NCI-H1930 (cell line): ENCODE results near the gene CYTH3.
"Not testable (repeated sequence)": the region's sequence is repeated elsewhere in the genome, so short reads cannot be mapped to it uniquely, and the experiment has no call there.

Experiments used
- DNase-seq, 2 experiments: peaks; one replicate each; lab custom pipeline; 2025; lab: John Stamatoyannopoulos, UW

CYTH3 gene

DNA sequence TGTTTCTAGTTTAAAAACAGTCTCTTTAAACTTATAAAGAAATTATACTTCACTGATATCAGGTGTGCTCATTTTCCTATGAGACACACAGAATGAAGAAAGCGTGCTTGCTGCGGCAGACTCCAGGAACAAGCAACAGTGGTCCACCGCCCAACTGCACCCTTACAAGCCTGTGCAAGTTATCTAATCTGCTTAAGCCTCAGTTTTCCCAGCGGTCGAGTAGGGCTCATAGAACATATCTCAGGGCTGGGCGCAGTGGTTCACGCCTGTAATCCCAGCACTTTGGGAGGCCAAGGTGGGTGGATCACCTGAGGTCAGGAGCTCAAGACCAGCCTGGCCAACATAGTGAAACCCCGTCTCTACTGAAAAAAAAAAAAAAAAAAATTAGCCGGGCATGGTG lies 43.1 kb downstream of the CYTH3 start:
- DNase-seq: not testable (repeated sequence)

DNA sequence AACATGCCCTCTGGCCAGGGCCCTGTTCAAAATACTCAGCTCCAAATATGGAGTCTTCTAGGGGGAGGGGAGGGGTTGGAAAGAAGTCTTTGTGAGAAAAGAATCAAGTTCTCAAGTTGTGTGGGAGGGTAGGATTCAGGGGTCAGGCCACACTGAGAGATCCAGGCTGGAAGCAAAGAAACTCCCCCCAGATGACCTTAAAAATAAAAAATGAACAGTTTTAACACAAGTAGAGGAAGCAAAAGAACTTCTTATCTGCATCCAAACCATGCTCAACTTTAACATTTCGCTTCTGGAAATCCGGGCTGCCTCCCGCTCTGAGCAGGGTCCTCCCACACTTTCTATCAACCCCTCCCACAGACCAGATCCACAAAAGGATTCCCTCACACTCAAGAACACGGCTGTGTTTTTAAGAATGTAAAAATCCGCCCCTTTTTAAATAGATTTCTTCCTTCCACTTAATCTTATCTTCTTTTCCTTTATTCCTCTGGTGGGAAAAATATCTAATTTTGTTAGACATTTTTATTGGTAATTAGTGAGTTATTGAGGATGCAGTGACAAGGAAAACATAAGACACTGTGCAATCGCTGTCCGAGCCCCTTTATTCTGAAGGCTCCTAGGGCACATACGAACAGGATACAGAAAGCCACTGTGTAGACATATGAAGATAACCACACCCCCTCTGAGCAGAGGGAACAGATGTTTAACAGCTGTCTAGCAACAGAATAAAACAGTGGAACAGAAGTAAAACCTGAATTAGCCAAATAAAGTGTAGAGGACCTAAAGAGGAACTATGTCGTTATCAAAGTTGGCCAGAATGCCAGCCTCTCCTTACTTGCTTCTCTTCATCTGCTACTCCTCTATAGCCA lies 43.8 kb downstream of the CYTH3 start:
- no peak for DNase-seq

DNA sequence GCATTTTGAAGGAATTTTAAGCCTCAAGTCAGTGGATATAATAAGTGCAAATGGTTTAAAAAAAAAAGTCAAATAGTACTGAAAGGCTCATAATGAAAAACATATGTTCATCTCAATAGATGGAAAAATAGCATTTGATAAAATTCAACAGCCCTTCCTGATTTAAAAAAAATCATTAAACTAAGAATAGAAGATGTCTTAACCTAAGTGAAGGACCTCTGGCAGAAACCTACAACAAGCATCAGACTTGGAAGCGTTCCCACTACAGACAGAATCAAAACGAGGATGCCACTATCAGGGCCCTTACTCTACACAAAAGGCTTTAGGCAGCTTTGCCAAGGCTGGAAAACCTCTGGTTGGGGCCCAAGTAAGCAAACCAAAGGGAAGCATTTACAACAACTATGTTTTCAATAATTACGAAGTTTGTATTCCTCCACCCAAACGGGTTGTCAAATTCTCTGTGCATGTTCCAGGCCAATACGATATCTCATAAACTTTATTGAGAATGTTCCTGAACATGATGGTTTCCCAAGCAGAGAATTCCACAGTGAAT lies 45.1 kb downstream of the CYTH3 start:
- no peak for DNase-seq

DNA sequence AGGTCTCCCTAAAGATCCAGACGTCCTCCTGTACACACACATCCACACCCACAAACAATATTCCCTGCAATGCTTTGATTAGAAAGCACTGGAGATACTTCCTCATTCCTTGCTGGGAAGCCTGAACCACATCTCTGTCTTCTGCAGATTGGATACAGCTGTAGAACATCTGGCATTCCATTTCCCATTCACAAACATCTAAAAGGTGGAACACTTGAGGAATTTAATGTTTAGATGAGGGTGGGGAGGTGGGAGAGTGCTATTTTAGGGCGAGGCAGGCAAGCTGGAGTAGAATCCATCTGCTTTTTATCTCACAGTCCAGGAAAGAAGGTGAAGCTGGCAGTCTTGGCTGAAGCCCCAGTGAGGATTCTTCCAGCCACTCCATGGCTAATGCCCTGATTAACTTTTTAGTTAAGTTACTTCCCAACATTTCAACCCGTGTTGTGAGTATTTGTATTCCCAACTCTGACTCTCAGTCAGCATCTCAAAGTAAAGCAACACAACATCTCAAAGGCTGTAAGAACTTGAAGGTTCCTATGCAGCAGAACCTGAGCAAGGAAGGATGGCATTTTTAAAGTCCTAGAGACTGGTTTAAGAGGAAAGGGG lies 46.1 kb downstream of the CYTH3 start:
- DNase-seq: no peak

DNA sequence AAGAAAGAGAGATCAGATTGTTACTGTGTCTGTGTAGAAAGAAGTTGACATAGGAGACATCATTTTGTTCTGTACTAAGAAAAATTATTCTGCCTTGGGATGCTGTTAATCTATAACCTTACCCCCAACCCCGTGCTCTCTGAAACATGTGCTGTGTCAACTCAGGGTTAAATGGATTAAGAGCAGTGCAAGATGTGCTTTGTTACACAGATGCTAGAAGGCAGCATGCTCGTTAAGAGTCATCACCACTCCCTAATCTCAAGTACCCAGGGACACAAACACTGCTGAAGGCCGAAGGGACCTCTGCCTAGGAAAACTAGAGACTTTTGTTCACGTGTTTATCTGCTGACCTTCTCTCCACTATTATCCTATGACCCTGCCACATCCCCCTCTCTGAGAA lies 49.0 kb downstream of the CYTH3 start:
- not testable (repeated sequence) for DNase-seq

DNA sequence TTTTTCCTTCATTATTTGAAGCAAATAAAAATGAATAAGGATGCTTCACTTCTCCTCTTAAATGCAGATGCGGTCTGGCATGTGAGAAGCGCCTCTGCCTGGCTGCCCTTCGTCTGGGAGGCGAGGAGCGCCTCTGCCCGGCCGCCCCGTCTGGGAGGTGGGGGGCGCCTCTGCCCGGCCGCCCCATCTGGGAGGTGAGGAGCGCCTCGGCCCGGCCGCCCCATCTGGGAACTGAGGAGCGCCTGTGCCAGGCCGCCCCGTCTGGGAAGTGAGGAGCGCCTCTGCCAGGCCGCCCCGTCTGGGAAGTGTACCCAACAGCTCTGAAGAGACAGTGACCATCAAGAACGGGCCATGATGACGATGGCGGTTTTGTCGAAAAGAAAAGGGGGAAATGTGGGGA lies 49.4 kb downstream of the CYTH3 start:
- DNase-seq: not testable (repeated sequence)

DNA sequence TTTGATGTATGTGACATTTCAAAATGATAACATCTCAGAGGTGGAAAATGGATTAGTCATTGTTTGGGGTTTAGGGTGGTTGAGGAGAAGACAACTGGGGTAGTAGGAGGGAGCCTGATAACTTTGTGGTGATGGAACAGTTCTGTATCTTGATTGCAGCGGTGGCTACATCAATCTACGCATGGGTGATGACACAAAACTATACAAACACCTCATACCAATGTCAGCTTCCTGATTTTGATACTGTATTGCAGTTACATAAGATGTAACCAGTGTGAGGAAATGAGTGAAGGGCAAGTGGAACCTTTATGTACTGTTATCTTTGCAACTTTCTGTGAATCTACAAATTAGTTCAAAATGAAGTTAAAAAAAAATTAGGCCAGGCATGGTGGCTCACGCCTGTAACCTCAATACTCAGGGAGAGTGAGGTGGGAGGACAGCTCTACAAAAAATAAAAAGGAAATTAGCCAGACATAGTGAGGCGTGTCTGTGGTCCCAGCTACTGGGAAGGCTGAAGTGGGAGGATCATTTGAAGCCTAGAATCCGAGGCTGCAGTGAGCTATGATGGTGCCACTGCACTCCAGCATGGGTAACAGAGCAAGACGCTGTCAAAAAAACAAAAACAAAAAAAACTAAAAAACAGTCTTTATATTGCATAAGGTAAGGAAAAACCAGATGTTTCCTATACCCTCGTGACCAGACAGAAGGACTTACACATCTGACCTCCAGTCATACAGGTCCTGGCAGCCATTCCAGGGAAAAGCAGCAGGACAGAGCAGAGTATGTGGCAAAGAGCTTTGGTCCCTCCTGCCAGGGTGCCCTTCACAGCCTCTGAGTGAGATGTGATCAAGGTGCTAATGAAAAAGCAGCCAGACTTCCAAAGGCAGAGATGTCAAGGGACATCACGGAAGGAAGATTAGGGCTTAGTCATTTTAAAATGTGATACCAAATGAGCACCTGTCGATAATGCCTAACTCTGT lies 50.8 kb downstream of the CYTH3 start:
- no peak for DNase-seq

DNA sequence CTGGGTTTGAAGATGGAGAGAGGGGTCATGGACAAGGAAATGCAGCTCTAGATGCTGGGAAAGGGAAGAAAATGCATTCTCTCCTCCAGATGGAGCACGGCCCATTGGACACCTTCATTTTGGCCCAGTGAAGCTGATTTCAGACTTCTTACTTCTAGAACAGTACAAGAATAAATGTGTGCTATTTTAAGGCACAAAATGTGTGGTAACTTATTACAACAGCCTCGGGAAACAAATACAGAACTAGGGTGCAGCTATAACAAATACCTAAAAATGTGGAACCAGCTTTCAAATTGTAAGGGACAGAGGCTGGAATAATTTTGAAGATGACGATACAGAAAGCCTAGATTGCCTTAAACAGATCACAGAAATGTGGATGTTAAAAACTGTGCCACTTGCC lies 54.1 kb downstream of the CYTH3 start:
- DNase-seq: no peak

DNA sequence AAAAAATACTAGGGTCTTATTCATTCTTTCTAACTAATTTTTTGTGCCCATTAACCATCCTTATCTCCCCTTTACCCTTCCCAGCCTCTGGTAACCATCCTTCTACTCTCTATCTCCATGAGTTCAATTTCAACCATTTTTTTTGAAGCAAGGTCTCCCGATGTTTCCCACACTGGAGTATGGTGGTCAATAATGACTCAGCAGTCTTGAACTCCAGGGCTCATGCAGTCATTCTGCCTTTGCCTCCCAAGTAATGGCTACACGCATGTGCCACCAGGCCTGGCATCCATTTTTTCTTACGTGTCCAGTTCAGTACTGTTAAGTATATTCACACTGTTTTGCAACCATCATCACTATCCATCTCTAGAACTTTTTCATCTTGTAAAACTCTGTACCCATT lies 60.4 kb downstream of the CYTH3 start:
- DNase-seq: no peak

DNA sequence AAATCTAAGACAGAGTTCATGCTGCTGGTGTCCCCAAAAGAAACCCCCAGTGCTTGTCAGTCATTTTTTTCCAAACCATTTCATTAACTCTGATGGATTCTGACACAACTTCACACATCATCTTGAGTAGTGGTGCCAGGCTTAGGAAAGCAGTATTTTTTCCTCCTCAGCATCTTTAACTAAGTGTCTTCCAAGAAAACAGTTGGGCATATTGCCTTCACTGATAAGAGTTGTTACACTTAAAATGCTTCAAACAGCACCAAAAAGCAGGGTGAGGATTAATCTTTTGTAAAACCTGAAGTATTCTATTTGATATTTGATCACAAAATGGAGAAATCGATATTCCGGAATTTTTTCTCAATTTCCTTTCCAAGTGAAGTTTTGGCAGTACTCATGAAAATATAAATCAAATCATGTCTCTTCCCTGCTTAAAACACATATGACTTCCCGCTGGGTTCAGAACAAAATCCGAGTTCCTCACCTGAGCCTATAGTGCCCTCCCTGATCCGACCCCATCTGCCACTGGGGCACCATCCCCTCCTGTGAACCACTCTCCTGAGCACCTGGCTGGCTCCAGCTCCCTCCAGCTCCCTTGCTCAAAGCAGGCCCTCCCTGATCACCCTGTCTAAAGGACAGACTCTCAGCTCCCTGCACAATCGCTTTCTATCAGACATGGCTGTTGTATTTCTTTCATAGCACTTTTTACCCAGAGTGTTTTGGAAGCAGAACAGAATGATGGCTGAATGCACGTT lies 61.6 kb downstream of the CYTH3 start:
- no peak for DNase-seq

DNA sequence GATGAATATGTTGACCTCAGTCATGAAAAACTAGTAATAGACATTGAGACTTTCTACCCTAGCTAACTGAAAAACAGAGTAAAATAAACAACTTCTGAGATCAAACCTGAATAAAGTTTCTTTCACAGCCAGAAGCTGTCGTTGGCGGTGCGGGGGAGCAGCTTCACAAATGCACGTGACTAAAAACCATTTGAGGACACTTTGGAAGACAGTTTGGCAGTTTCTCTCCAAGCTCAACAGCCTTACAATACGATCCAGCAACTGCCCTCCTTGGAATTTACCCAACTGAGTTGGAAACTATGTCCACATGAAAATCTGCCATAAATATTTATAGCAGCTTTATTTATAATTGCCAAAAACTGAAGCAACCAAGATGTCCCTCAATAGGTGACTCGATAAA lies 63.1 kb downstream of the CYTH3 start:
- no peak for DNase-seq

DNA sequence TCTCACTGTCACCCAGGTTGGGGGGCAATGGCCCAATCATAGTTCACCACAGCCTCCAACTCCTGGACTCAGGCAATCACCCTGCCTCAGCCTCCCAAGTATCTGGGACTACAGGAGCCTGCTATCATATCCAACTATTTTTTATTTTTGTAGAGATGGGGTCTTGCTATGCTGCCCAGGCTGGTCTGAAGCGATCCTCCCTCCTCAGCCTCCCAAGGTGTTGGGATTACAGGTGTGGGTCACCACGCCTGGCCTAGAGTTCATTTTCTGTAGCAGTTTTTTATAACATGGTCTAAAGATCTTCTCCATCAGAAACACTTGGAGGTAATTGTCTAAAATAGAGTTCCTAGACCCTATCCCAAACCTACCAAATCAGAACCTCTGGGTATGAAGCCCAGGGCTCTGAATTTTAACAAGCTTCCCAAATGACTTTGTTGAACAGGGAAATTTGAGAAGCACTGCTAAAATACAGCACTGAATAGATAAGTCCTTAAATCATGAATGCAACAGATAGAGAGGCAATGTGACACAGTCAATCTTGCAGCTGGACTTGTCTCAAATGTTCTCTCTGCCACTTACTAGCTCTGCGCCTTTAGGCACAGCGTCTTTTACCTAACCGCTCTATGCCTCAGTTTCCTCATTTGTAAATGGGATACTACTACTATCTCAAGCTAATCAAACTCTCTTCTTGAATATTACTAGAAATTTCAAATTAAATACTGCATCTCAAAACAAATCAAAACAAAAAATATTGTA lies 63.7 kb downstream of the CYTH3 start:
- no peak for DNase-seq

DNA sequence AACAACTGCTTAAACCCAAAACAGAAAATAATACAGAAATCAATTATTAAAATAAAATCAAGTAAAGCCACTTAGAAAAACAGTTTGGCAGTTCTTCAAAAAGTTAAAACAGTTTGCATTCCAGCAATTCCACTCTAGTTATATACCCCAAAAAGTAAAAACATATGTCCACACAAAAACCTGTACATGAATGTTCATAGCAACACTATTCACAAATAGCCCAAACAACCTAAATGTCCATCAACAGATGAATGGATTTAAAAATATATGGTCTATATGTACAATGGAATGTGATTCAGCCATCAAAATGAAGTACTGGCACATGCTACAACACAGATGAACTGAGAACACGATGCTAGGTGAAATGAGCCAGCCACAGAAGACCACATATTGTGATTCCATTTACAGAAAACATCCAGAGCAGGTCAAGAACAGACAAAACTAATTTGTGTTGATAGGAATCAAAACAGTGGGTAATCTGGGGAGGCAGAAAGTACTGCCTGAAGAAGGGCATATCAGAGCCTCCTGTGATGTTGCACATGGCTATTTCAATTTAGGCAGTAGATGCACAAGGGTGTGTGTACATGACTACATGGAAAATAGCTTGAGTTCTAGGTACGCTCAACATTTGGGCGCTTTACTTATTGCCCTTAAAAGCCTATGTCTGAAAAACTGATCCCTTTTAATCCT lies 66.3 kb downstream of the CYTH3 start:
- no peak for DNase-seq

DNA sequence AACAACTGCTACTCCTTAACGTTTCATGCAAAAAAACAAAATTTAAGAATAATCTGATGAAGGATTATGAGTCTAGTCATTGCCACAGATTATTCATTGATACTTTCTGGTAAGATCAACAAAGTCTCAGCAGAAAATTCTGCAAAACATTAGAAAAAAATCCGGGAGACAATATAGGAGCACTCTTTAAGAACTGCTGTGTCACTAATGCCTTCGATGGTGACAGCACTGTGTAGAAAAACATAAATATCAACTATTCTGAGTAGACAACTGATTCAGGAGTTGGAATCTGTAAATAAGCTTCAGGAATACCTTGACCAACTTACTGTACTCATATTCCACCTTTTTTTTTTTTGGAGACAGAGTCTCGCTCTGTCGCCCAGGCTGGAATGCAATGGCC lies 69.0 kb downstream of the CYTH3 start:
- no peak for DNase-seq

DNA sequence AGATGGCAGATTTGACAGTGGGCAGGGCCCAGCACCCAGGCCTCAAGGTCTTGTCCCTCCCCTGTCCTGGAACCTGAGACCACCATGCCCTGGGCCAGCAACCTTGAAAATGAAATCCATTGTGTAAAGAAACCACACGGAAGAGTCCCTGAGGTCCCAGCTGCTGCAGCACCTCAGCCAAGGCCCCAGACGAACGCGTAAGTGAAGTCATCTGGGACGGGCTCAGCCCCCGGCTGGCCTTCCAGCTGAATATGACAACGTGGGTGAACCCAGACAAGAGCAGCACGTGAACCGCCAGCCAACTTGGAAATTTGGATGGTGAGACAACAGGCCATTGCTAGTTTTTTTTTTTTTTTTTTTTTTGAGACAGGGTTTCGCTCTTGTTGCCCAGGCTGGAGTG lies 70.3 kb downstream of the CYTH3 start:
- DNase-seq: no peak

DNA sequence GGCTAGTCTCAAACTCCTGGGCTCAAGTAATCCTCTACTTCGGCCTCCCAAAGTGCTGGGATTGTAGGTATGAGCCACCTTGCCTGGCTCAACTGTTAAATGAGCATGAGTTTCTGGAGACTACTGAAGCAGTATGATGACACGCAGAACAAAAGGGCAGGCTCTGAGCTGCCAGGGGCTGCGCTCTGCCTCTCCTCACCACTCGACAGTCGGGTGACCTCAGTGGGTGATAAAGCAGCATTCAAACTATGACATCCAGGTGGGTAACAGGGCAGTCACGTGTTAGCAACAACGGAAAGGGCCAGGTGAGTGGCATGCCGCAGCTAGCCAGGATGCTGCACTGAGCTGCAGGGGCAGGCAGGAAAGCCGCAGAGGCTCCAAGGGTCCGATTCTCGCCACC lies 71.5 kb downstream of the CYTH3 start:
- no peak for DNase-seq

DNA sequence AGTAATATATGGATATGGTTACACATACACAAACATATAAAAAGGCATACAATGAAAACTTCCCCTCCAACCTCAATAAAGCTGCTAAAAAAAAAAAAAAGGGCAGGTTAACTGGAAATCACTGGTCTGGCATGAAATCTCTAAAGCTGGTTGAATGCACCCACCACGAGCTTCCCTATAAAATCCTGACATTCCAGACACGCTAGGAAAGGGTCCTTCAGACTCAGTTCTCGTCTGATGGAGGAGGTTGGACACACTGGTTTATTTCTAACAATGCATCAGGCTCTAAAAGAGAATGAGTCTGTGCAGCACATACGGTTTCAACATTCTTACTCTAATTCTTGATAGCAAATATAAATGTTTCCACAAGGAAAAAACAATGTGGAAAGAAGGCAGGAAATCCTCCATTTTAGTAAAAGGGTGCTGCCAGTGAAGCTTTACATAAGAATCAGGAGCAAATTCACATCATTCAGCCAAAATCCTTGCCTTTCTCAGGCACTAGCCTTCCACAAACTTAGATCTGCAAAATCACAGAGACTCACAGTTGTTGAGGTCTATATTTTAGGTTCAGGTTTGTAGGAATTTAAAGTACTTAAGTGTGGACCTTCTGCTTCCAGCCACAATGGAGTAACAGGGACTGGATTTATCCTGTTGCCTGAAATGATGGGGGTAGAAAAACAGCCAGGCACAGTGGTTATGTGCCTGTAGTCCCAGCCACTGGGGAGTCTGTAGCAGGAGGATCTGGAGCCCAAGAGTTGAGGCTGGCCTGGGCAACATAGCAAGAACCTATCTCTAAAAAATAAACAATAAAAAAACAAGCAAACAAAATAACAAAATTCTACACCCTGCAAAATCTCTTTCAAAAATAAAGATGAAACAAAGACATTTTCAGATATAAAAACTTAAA lies 73.5 kb downstream of the CYTH3 start:
- DNase-seq: no peak

DNA sequence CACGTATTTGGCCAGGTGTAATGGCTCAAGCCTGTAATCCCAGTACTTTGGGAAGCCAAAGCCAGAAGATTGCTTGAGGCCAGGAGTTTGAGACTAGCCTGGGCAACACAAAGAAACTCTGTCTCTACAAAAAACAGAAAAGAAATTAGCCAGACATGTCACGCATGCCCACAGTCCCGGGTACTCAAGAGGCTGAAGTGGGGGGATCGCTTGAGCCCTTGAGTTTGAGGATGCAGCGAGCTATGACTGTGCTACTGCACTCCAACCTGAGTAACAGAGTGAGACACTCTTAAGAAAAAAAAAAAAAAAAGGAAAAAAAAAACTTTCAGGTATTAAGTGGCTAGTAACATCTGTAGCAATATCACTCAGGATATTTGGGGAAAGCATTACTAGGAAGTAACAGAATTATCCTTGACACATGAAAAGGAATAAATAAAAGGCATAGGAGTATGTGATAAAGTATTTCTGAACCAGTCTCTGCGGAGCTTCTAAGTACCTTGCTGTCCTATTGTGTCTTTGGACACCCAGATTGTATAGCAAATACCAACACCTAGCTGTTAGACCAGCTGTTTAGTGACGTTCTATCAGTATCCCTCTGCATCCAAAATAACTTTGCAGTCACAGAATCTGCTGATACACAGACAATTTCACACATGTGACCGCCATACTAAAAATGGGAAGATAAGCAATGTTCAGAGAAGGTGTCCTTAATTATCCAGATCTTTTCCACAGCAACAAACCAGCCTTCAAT lies 74.4 kb downstream of the CYTH3 start:
- no peak for DNase-seq
